ENCODE data around the gene NIPAL4.

Gene NIPAL4

GRCh38 chr5:157520911-157521703, 61.1 kb downstream of the NIPAL4 start:
- TF ChIP-seq, protein P1, sequence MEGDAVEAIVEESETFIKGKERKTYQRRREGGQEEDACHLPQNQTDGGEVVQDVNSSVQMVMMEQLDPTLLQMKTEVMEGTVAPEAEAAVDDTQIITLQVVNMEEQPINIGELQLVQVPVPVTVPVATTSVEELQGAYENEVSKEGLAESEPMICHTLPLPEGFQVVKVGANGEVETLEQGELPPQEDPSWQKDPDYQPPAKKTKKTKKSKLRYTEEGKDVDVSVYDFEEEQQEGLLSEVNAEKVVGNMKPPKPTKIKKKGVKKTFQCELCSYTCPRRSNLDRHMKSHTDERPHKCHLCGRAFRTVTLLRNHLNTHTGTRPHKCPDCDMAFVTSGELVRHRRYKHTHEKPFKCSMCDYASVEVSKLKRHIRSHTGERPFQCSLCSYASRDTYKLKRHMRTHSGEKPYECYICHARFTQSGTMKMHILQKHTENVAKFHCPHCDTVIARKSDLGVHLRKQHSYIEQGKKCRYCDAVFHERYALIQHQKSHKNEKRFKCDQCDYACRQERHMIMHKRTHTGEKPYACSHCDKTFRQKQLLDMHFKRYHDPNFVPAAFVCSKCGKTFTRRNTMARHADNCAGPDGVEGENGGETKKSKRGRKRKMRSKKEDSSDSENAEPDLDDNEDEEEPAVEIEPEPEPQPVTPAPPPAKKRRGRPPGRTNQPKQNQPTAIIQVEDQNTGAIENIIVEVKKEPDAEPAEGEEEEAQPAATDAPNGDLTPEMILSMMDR (conservative IDR thresholded peaks at IDR 0.05; ENCODE audit: low read depth, low read length): no peak
- peak; percentile 62 for DNase-seq (ENCODE audit: low read depth)
- H3K4me3 ChIP-seq (ENCODE audit: low read depth, low read length): no peak overlapping the region

DNA sequence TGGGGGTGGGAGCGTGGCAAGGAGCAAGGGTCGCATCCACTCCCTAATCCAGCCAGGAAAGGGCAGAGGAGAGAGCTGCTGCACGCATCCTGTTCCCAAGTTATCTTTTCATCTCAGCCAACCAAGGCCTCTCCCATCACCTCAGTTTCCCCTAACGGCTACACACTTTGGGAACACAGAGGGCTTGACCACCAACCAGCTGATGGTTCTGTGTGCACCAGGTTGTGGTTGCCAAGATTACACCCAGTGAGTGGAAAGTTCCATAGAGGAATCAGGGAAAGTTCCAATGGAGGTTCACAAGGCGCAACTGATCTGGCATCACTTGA, 61.7 kb downstream of the NIPAL4 start:
- DNase-seq (ENCODE audit: low read depth): no peak
- H3K4me3 ChIP-seq (ENCODE audit: low read depth, low read length): no peak overlapping the region
- TF ChIP-seq, protein P1 (conservative IDR thresholded peaks at IDR 0.05; ENCODE audit: low read depth, low read length): no peak

GRCh38 chr5:157523976-157524375, 64.0 kb downstream of the NIPAL4 start:
- TF ChIP-seq, protein P1 (conservative IDR thresholded peaks at IDR 0.05; ENCODE audit: low read depth, low read length): no peak
- H3K4me3 ChIP-seq (ENCODE audit: low read depth, low read length): no peak overlapping the region
- no peak for DNase-seq (ENCODE audit: low read depth)
